NCI-H2107 treated with DMSO at 0.1 percent for 48 hours (cell line): ENCODE measurements around the gene TCERG1L.
"Not testable (repeated sequence)": the region's sequence is repeated elsewhere in the genome, so short reads cannot be mapped to it uniquely, and the experiment has no call there.

Source experiments
- DNase-seq: peaks from one replicate; lab custom pipeline; 2025; ENCODE audit not compliant: unreplicated experiment; lab: John Stamatoyannopoulos, UW

The TCERG1L gene

DNA sequence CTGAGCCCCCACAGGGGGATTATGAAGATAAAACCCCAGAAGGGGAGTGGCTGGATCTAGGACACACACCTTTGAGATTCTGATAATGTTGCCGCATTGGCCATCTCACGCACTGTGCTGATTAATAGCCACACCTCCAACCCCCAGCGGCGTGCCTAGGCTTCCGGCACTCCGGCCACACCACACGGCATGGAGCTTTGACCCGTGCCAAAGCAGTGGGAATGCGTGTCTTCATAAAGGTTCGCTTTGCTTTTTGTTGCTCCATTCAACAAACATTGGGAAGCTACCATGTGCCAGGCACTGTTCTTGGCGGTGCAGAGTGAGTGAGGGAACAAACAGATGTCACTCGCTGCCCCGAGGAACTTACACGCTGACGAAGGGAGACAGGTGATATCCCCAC is 117.6 kb downstream of the TCERG1L start:
- no peak for DNase-seq

DNA sequence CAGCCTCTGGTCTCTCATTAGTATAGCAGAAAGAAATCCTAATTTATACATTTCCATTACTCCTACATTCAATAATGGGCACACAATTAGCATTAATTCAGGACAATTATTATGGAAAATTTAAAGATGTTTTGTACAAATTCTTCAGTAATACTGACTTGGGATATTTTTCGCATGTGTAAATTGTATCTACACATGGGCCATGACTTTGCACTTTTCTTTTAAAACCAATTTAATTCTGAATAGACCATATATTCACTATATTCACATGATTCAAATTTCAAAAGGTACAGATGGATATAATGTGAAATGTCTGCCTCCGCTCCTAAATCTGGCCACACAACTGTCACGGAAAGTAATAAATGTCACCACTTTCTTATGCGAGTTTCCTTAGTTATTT is 123.0 kb downstream of the TCERG1L start:
- no peak for DNase-seq

DNA sequence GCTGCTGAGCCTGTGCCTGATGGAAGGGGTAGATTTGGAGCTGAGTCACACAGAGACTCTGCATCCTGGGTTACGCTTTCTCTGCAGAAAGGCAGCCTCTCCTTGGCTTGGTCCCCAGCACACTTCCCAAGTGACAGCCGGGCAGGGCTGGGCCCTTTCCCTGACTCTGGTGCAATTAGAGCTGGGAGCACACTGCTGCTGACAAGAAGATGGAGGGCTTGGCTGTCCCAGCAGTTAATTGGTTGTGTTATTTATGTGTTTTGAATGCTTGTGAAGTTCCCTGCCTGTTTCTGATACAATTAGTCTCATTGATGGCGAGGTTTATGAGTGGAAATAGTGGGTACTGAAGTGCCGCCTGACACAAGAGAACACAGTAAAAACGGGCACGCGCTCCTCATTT is 123.6 kb downstream of the TCERG1L start:
- DNase-seq: no peak

DNA sequence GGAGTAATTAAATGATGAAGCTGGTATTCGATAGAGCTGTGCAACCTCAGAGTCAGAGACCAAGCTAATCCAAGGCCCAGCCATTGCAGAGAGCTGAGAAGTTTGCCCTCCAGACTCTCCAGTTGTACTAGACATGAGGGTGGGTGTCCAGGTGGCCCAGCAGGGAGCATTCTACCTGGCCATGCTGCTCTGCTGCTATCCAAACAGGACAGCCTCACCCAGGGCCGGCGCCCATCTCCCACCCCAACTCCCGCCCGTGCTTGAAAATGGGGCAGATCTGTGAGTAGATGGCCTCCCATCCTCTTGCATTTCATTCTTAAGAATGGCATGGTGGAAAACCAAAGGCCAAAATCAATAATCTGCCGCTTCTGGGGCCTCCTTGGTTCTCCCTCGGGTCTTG is 124.2 kb downstream of the TCERG1L start:
- DNase-seq: no peak

DNA sequence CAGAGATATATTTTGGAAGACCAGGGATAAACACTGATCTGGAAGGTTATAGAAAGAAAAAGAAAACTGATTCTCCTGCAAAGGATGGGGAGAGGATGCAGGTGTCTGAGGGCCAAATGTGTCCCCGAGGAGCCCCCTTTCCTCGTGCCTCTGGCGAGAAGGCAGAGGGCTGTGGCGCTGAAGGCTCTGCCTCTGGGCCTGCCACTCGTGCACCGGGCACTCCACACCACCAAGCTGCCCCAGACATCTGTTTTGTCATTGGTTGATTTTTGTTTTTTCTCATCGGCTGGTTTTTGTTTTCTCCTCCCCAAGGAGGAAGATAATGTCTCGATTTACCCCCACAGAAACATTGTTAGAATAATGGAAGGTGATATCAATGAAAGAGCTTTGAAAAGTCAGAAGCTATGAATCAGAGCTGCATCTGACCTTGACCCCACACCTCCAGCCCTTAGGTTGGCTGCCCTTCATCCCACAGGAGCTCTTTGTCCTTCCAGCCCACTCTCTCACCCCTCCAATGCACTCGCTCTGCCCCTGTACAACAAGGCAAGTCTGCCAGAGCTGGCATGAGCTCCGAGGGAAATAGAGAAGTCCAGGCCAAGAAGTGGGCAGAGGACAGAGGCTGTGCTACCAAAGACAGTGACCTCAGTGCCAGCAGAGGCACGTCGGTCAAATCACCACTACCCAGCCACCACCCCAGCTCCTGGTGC is 124.8 kb downstream of the TCERG1L start:
- DNase-seq: no peak

DNA sequence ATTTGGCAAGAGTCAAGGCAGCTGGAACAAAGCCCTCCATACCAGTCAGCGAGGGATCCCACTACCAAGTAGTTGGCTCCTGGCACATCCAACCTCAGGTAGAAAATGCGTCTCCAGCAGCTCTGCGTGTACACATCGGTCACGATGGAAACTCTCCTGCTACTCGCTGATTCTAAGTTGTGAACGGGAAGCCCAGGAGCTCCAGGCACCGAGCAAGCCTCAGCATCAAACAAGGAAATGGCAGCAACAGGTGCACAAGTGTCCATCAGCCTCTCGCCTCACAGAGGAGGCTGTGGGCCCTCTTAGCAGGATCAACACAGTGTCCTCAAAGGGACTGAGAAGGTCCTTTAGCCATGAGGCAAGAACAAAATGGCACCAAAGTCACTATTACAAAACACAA is 127.0 kb downstream of the TCERG1L start:
- no peak for DNase-seq

DNA sequence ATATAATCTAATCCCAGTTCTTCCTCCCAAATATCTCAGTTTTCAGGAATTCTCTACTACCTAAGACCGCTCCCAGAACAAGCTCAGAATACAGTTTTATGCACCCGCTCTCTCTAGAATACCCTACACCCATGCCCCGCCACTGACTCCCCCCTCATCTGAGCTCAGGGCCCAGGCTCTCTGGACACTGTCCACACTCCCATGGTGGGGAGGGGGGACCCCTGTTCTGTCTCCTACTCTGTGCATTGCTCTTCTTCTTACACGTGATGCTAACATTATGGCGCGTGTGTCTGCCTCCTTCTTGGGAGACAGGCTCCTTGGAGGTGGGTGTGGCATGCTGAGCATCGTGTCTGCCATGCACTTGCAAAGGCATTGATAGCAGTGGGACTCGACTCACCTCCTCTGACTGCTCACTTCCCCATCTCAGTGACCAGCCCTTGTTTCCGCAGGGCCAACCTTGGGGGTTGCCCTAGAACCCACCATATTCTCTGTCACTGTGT is 127.9 kb downstream of the TCERG1L start:
- DNase-seq: no peak

DNA sequence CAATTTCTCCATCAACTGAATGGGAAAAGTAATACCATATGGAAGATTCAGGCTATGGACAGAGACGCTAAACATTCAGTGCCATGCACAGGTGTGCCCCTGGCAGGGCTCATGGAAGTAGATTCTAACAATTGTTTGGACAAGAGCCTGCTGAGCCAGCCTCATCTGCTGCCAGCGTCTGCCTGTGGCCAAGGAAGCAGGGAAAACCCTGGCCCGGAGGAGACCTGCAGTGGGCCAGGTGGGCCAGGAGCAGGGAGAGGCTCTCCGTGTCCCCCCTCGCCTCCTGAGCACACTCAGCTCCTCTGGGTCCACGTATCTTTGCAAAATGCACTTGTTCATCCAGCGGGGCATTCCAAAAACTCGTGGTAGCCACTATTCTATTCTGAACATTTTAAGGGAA is 130.1 kb downstream of the TCERG1L start:
- DNase-seq: no peak

DNA sequence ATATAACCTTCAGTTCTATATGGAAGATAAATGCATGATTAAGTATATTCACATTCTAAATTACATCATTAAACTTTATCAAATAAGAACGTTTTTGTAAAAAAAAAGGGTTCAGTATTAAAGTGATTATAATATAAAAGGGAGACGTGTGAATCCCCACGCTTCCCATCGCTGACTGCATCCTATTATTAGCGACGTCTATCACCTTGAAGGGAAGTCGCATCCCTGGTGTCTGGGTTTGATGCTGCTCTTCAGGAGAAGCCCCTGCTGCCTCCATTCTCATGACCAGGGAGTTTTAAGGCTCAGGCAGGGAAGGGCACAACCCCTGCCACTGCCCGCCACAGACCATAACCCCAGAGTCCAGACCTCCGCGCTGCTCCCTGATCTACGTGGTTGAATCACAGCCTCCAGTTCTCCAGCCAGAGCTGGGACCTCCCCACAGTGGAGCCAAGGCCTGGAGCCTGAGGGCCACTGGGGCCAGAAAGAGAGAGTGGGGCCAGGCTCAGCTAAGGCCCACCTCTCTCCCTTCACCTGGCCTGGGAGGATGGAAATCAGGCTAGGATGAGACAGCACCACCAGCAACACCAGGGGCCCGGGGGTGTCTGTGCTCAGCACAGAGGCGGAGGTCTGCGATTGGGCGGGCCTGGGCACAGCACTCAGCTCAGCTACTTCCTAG is 130.6 kb downstream of the TCERG1L start:
- no peak for DNase-seq

DNA sequence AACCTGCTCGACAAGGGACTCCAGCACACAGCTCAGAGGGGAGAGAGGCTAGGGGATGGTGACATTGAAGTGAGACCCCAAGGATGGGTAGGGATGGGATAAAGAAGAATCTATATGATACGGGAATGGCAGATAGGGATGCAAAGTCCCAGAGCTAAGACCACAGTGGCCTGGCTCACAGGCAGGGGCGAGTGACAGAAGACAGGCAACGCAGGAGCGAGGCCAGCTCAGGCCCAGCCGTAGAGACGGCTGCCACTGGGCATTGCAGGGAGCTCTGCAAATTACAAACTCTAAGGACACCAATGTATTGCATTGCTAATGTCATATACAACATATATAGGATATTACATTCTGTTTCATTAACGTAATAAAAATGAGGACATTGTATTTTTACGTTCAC is 131.4 kb downstream of the TCERG1L start:
- no peak for DNase-seq

DNA sequence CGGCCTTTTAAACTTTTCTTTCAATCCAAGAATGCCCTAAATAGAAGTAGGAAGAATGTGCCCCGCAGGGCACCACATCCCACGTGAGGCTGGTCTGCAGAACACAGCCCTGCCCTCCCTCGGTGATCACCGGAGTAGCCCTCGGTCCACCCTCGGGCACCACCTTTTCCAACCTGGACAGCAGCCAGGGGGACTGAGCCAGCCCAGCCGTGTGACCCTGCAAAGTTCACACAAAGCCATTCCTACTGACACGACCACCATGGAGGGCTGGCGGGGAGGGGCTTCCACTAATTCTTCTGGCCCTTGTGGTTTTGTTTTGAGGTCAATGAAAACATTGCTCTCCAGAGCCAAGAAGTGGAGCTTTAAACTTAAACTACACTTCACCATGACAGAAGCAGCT is 132.2 kb downstream of the TCERG1L start:
- DNase-seq: no peak

DNA sequence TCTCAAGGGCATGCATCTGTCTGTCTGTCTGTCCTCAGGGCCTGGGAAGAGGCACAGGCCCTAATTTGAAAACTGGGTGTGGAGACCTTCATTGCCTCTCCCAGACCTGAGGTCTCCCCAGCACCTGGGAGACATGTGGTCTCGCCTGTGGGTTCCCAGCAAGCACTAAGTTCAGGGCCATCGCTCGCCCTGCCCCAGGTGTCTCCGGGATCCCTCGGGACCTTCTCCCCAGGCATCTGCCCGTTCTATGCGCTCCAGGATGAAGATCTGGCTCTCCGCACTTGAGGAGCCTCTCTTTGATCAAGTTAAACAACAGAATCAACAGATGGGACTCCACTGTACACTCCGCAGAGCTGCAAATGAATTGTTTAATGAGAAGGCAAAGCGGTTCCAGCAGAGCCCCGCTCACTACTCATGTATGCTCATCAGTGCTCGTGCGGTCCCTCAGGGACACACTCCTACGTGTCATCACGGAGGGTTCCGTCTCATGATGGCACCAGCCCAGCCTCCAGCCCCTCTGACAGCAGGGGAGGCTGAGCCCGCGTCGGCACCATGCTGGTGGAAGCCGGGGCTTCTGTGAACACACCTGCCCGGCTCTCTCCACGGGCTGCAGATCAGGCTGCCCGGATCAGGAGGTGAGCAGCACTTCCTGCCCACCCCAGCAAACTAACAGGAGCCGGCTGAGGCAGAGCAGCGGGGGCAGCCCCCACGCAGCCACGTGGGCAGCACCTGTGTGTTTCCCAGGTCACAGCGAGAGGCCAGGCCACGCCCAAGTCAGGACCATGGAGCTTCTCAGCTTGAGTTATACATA is 132.8 kb downstream of the TCERG1L start:
- no peak for DNase-seq

DNA sequence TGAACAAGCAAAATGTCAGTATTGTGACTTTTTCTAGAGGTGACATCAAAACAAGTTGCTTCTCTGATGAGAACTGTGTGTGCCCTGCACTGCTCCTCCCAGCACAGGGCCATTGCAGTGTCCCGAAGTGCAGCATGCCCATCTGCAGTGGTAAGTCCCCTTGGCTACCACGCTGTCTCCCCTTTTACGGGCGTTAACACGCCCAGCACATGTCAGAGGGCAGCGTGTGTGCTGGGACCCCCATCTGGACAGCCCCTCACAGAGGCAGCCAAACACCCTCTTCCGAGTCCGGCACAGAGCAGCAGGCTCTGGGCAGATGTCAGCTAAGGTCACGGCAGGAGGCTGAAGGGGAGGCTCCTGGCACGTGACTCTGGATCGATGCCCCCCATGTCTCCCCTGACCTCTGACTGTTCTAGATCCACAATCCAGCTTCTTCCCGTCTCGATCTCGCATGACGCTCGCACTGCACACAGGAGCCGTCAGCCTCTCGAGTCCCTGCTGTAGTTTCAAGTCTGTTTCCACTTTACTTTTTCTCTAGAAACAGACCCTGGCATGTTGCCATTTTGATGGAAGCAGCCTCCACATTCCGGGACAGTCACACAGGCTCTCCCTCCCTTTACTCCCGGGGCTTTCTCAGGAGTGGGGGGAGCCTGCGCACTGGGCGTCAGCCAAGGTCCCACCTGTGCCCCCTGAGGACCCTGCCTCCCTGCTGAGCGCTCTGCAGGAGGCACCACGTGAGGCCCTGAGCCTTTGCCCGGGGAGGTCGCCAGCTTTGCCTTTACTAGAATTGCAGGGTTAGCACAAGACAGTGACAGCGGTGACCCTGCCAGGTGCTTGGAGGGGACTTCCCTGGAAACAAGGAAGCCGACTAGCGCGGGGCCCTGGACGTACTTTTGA is 133.8 kb downstream of the TCERG1L start:
- no peak for DNase-seq

DNA sequence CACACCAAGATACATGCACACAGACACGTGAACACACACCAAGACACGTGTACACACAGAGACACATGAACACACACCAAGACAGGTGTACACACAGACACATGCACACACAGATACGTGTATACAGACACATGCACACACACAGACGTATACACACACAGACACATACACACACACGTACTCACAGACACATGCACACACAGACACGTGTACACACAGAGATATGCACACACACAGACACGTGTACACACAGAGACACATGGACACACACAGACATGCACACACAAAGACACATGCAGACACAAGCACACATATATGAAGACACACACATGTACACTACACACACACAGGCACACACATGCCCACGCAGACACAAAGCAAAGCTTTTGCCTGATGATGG is 134.6 kb downstream of the TCERG1L start:
- DNase-seq: no peak

DNA sequence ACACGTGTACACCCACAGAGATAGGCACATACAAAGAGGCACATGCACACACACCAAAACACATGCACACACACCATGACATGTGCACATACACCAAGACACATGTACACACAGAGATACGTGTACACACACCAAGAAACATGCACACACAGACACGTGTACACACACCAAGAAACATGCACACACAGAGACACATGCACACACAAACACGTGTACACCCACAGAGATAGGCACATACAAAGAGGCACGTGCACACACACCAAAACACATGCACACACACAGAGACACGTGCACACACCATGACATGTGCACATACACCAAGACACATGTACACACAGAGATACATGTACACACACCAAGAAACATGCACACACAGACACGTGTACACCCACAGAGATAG is 135.2 kb downstream of the TCERG1L start:
- DNase-seq: not testable (repeated sequence)

DNA sequence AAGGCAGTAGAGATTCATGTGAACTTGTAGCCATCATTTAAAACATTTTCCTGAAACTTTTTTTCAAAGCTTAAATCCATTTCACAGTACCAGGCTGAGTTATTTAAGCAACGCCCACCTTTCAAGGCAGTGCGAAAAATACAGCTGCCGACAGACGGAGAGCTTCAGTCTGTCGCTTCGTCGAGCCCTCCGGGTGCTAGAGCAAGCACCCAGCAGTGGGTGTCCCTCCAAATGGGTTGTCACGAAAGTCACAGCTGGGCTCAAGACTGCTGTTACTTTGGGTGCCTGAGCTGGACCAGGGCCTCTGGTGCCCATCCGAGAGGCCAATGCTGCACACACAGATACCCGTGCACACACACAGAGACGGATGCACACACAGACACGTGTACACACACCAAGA is 135.6 kb downstream of the TCERG1L start:
- DNase-seq: no peak

DNA sequence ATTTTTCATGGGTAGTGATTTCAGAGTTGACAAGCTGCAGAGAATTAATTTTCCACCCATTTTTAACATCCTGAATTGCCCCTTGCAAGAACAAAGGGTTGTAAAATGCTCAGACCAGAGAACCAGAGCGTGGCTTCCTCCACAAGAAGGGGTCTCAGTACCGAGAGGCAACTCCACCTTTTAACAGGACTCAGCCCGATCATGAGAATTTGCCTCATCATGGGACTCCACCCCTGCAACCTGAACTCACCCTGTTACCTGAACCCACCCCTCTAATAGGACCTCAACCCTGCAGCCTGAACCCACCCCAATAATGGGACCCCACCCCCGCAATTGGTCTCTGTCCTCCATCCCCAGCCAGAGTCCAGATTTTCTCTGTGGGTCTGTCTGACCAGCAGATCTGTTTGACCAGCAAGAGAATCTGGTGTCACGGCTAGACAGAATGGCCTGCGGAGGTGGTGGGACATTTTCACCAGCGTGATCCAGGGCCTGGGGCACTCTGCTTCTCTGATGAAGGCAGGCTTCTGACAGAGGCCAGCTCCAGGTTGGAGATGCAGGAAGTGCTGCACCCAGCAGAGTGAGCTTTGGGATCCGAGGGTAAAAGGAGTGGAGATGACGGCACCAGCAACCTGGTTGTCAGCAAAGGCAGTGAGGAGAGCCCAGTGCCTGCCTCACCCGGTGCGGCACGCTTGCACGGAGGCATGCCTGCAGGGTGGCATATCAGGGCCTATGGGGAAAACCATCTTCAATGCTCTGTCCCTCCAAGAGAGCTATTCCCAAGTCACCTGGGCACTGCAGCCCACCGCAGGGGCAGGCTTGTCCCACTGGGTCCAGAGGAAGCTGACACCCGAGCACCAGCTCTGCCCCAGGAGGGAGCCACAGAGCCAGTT is 136.6 kb downstream of the TCERG1L start:
- no peak for DNase-seq

DNA sequence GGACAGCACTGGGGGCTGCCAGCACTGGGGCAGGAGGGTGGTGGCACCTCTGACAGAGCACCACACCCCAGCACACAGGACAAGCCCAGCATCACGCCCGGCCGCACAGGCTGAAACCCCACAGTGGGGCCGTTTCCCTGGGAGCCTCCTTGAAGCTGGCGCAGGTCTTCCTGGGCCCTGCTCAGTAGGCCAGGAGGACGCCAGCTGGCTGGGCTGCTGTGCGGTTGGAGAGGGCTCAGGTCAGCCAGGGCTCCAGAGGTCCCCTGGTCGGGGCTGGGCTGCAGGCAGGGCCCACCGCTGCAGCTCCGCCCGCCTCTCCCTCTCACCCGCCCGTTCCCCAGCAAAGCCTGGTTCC is 137.3 kb downstream of the TCERG1L start:
- DNase-seq: no peak

DNA sequence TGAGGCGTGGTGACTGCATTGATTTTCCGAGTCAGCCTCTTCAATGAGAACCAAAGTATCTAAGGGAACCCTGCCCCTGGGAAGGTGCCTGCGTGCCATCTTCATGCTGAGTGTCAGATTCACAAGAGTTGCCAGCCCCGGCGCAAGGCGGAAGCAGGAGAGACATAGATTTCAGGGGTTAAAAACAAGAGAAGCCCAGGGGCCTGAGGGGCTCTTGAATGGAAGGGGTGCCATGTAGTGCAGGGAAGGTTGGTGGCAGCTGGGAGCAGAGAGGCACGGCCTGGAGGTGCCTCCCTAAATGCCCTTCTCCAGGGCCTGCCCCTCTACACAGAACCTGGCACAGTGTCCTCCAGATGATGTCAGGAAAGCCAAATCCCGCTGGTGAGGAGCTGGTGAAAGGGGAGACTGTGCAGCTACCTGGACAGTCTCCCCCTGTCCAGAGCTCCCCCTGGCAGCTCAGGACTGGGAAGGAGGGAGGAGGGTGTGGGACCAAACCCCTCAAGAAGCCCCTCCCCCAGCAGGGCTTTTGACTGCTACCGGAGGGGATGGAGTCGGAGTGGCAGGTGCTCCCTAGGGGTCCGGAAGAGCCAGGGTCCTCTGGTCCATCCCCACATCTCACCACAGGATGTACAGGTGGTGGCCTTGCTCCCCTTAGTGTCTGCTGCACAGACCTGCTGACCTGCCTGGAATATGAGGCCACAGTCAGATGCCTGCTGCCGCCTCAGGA is 137.9 kb downstream of the TCERG1L start:
- DNase-seq: no peak
